Thymus (tissue), 11 donors: ENCODE results near the gene TUBG1. TPM values are rescaled to one million over a fixed set of nuclear protein-coding genes. Genes with fewer than 3 reads are reported as not detected.
A peak's percentile ranks its signal among the peaks of the same experiment; 100 is the strongest.

Experiments
- DNase-seq, 9 donors: peaks; one replicate each; pipeline ENCODE4 v3.0.0-alpha.2; 2013; ENCODE audit warnings: low spot score in 9 of 9, low read depth in 6 of 9, missing footprints in 1 of 9
- H3K27ac ChIP-seq, 2 donors: one replicate each; pipeline ENCODE4 v1.5.1; 2013; ENCODE audit warnings: control low read depth in 1 of 2, low read depth in 1 of 2, low read length in 1 of 2, mild to moderate bottlenecking in 1 of 2, moderate library complexity in 1 of 2
- H3K27me3 ChIP-seq, 2 donors: one replicate each; pipeline ENCODE4 v1.5.1; 2013; ENCODE audit warnings: low read length in 1 of 2; ENCODE audit not compliant: control insufficient read depth in 2 of 2, insufficient read depth in 1 of 2
- H3K36me3 ChIP-seq, 2 donors: one replicate each; pipeline ENCODE4 v1.5.1; 2013; ENCODE audit warnings: low read length in 1 of 2, mild to moderate bottlenecking in 1 of 2, moderate library complexity in 1 of 2; ENCODE audit not compliant: control insufficient read depth in 2 of 2, insufficient read depth in 2 of 2
- H3K4me1 ChIP-seq, 2 donors: one replicate each; pipeline ENCODE4 v1.5.1; 2013; ENCODE audit warnings: low read length in 2 of 2; ENCODE audit not compliant: control insufficient read depth in 2 of 2, insufficient read depth in 2 of 2
- H3K4me3 ChIP-seq, 2 donors: one replicate each; pipeline ENCODE4 v1.5.1; 2013; ENCODE audit warnings: low read length in 2 of 2, control low read depth in 1 of 2, mild to moderate bottlenecking in 1 of 2
- H3K9me3 ChIP-seq, 2 donors: one replicate each; pipeline ENCODE4 v1.5.1; 2013; ENCODE audit warnings: low read length in 1 of 2, mild to moderate bottlenecking in 1 of 2; ENCODE audit not compliant: control insufficient read depth in 2 of 2, insufficient read depth in 1 of 2
- WGBS: extraction: QIAGEN DNeasy Blood & Tissue Kit; methylation state at CpG from one replicate; pipeline ENCODE4 v1.1.7; 2013; 5-methylcytosine and 5-hydroxymethylcytosine counted together
- polyA plus RNA-seq: library from polyadenylated mRNA; stranded (reverse); fragments of 200-250 nt; gene quantifications from one replicate; pipeline ENCODE4 v1.2.3, GENCODE V29; 2013
- total RNA-seq: library from RNA; stranded (reverse); fragments of 120-200 nt; gene quantifications from one replicate; pipeline ENCODE4 v1.2.4, GENCODE V29; 2013
- donor health status: healthy.

TUBG1 gene
- total and polyA plus RNA-seq, 2 donors = 11.4 to 24.1 TPM

- Histone ChIP-seq H3K27ac (no peak overlapping the region), H3K9me3 (no peaks in the 10 kb centered on the region), H3K4me3 (no peak overlapping the region), H3K4me1 (peaks cover 22 to 41% of the 10 kb centered on the region in 2 donors), H3K27me3 (no peaks in the 10 kb centered on the region), H3K36me3 (peaks cover 40 to 47% of the 10 kb centered on the region in 2 donors)
- no peak for DNase-seq
- WGBS = over 99% methylated on average over 15 of the region's 15 CpGs
Observed at GRCh38 chr17:42564815-42565522, 44.5 kb upstream of the TUBG1 start.

GRCh38 chr17:42565523-42566214 is 43.8 kb upstream of the TUBG1 start:
- Histone ChIP-seq H3K4me1 (peaks cover 22 to 41% of the 10 kb centered on the region in 2 donors), H3K9me3 (no peaks in the 10 kb centered on the region), H3K27me3 (no peaks in the 10 kb centered on the region), H3K27ac (peak overlapping the region in 1 of 2 donors; percentile 92), H3K4me3 (no peak overlapping the region), H3K36me3 (peaks cover 44 to 54% of the 10 kb centered on the region in 2 donors)
- 97% methylated on average over 16 of the region's 16 CpGs for WGBS
- DNase-seq = no peak

GRCh38 chr17:42566215-42566882 is 43.1 kb upstream of the TUBG1 start:
- whole genome bisulfite sequencing = 64% methylated on average over 28 of the region's 28 CpGs
- peaks cover 22 to 40% of the 10 kb centered on the region in 2 donors for H3K4me1 ChIP-seq
- H3K27me3 ChIP-seq = no peaks in the 10 kb centered on the region
- H3K27ac ChIP-seq = peak overlapping the region; percentile 85 to 92
- H3K4me3 ChIP-seq = peak overlapping the region; percentile 83 to 84
- no peak for DNase-seq
- no peaks in the 10 kb centered on the region for H3K9me3 ChIP-seq
- peaks cover 47 to 61% of the 10 kb centered on the region in 2 donors for H3K36me3 ChIP-seq

GRCh38 chr17:42566883-42567573 is 42.5 kb upstream of the TUBG1 start, which contains the start of gene MLX:
Gene MLX (plus strand): TSS chr17:42567100. CDS start chr17:42567125, 25 bp downstream.
- Histone ChIP-seq H3K36me3 (peaks cover 54 to 68% of the 10 kb centered on the region in 2 donors), H3K9me3 (no peaks in the 10 kb centered on the region), H3K27ac (peak within 1 kb of the TSS; percentile 85 to 92), H3K4me3 (peak within 1 kb of the TSS; percentile 83 to 84), H3K4me1 (peaks cover 20 to 34% of the 10 kb centered on the region in 2 donors), H3K27me3 (no peaks in the 10 kb centered on the region)
- WGBS = under 1% methylated on average over 72 of the region's 72 CpGs
- DNase-seq = peak in 8 of 9 donors; percentile 81 to 94 (median 88)

GRCh38 chr17:42568341-42569111 is 41.0 kb upstream of the TUBG1 start:
- 93% methylated on average over 14 of the region's 14 CpGs for WGBS
- H3K9me3 ChIP-seq = no peaks in the 10 kb centered on the region
- H3K27ac ChIP-seq = no peak overlapping the region
- H3K4me1 ChIP-seq = peaks cover 10 to 22% of the 10 kb centered on the region in 2 donors
- H3K4me3 ChIP-seq = no peak overlapping the region
- DNase-seq = no peak
- H3K36me3 ChIP-seq = peaks cover 69 to 83% of the 10 kb centered on the region in 2 donors
- H3K27me3 ChIP-seq = no peaks in the 10 kb centered on the region

- Histone ChIP-seq H3K27ac (no peak overlapping the region), H3K36me3 (peaks cover 56 to 77% of the 10 kb centered on the region in 2 donors), H3K4me3 (no peak overlapping the region), H3K27me3 (no peaks in the 10 kb centered on the region), H3K9me3 (no peaks in the 10 kb centered on the region), H3K4me1 (peaks cover 8 to 19% of the 10 kb centered on the region in 2 donors)
- 97% methylated on average over 12 of the region's 12 CpGs for WGBS
- DNase-seq = no peak
Observed at GRCh38 chr17:42571435-42572225, 37.9 kb upstream of the TUBG1 start.

GRCh38 chr17:42573095-42573494 is 36.4 kb upstream of the TUBG1 start:
- H3K4me1 ChIP-seq = peaks cover 10 to 22% of the 10 kb centered on the region in 2 donors
- 95% methylated on average over 4 of the region's 4 CpGs for WGBS
- no peaks in the 10 kb centered on the region for H3K27me3 ChIP-seq
- no peak overlapping the region for H3K27ac ChIP-seq
- DNase-seq = no peak
- peaks cover 56 to 77% of the 10 kb centered on the region in 2 donors for H3K36me3 ChIP-seq
- H3K9me3 ChIP-seq = peaks cover 0 to 6% of the 10 kb centered on the region in 2 donors
- no peak overlapping the region for H3K4me3 ChIP-seq
